ENCODE results near the gene TMBIM6. TPM values are rescaled to one million over a fixed set of nuclear protein-coding genes. Genes with fewer than 3 reads are reported as not detected.

The TMBIM6 gene
- total and polyA plus RNA-seq, 3 experiments from 2014 or later = 443 to 1,008 (median 449) TPM

DNA sequence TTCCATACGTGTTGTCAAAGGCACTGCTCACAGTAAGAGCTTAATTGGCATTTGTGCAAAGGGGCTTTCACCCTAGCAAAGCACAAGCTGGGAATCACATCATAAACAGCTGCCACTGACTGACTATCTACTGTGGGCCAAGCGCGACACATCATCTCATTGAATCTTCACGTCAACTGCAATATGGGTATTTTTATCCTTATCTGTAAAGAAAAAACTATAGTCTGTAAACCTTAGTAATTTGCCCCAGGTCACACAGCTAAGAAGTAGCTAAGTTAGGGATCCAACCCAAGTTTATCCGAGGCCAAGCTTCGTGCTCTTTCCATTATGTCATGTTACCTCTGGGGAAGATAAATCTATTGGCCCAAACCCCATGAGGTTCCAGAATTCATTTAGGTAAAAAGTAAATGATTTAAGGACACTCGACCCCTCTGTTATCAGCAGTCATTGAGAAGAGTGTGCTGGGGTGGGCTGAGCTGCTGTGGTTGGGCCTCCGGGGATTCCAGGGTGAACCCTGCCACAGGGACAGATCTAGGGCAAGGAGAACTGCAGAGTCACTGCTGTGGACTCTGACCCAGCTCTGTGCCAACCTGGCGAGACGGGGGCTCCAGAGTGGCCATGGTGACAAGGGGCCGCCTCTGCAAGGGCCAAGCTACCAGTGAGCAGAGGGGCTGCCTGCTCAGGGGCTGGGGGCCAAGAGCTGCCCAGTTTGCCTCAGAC lies 59.2 kb downstream of the TMBIM6 start:
- H3K9me3 ChIP-seq (ENCODE audit: low read length) = no peaks in the 10 kb centered on the region
- POLR2A ChIA-PET = no interaction called here
- DNase-seq = no peak
- H3K27ac Mint-ChIP-seq = peak overlapping the region in 1 of 8 donors; percentile 92
- CTCF ChIA-PET = interaction anchor here (1.2 to 1.6 kb wide), 2 partner anchors 38 to 59 kb away, joined by 3 to 4 read pairs; partner anchors contain the start of gene TMBIM6
- H3K4me1 Mint-ChIP-seq = no peaks in the 10 kb centered on the region
- no peaks in the 10 kb centered on the region for H3K4me1 ChIP-seq (ENCODE audit: insufficient read depth, low read length)
- H3K4me3 ChIP-seq (ENCODE audit: low read length) = no peak overlapping the region
- no peak overlapping the region for H3K27ac ChIP-seq (ENCODE audit: low read depth, low read length)
- no peaks in the 10 kb centered on the region for H3K27me3 ChIP-seq (ENCODE audit: insufficient read depth, low read length, poor library complexity, severe bottlenecking)
- H3K9me3 Mint-ChIP-seq = no peaks in the 10 kb centered on the region
- peaks cover 0 to 60% (median 5%) of the 10 kb centered on the region in 3 donors for H3K36me3 Mint-ChIP-seq
- H3K27me3 Mint-ChIP-seq = no peaks in the 10 kb centered on the region
- H3K36me3 ChIP-seq (ENCODE audit: insufficient read depth, low read length) = peaks cover 5% of the 10 kb centered on the region
- H3K4me3 Mint-ChIP-seq = no peak overlapping the region

DNA sequence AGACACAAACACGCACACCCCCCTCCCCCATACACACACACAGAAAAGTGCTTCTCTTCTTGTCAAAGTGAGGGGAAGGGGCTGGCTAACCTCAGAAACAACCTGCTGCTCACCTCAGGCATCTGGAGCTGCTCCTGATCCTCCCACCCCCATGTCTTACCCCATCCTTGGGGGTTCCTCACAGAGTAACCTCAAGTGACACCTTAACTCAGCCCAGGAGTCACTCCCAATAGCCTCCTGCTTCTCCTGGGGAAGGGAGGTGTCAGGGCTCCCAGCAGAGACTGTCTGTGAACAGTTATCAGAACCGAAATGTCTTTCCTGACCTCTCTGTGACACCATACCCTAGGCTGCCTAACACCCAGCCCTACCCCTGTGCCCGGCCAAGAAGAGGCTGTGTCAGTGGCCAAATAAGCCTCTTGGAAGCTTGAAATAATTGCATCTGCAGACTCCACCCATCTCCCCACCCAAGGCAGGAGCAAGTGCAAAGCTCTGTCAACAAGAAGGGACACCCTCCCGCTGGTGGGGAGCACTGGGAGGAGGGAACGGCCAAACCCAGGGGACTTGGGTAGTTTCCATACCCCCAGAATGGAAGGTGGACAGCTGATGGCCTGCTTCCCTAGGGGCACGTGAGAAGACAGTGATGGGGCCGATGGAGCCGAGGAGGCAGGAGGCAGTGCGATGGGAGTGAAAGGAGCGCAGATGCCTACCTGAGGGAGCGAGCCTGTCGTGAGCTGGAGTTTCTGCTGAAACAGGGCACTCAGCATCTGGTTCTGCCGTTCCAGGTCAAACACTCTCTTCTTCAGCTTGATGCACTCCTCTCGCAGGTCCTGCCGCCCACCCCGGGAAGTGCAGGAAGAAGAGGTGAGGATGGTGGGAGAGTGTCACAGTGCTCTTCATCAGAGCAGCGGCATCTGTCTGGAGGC lies 60.0 kb downstream of the TMBIM6 start:
- Mint-ChIP-seq H3K27me3 (no peaks in the 10 kb centered on the region), H3K4me3 (no peak overlapping the region), H3K27ac (peak overlapping the region in 1 of 8 donors; percentile 68), H3K4me1 (no peaks in the 10 kb centered on the region), H3K9me3 (no peaks in the 10 kb centered on the region), H3K36me3 (peaks cover 0 to 62% (median 5%) of the 10 kb centered on the region in 3 donors)
- Histone ChIP-seq H3K4me1 (ENCODE audit: insufficient read depth, low read length) (no peaks in the 10 kb centered on the region), H3K27ac (ENCODE audit: low read depth, low read length) (no peak overlapping the region), H3K27me3 (ENCODE audit: insufficient read depth, low read length, poor library complexity, severe bottlenecking) (no peaks in the 10 kb centered on the region), H3K4me3 (ENCODE audit: low read length) (no peak overlapping the region), H3K9me3 (ENCODE audit: low read length) (no peaks in the 10 kb centered on the region), H3K36me3 (ENCODE audit: insufficient read depth, low read length) (peaks cover 5% of the 10 kb centered on the region)
- ChIA-PET POLR2A (no interaction called here), CTCF (interaction anchor here (1.0 to 1.6 kb wide), 3 partner anchors 24 to 60 kb away, joined by 3 to 4 read pairs (median 4); partner anchors contain the start of gene TMBIM6)
- no peak for DNase-seq

DNA sequence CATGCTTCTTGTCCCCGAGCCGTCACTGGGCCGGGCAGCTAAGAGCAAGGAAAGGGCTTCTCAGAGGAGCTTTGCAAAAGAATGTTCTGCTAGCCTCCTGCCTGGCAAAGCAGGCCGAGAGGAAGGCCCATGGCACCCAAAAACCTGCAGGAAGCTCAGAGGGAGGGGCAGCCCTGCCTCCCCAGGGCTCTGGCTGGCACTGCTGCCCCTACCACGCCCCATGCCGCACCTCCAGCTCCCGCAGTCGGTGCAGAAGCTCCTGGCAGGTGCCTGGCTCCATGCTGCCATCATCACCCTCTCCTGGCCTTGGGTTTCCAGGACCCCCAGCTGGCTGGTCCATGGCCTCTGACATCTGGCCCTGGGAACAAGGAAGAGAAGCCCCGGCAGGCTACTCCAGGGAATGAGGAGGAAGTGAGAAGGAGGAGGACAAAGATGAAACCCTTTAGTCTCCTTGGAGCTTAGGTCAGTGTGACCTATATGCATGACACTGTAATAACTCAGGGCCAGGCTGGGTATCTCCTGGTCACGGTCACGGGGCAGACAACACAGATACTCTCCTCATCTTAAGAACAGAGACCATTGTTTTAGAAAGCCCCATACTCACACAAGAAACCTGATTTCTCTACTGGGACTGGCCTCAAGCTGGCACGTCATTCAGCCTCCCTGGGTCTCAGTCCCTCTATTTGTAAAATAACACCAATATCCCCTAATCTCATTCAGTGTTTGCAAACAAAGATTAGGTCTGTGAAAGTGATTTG lies 62.5 kb downstream of the TMBIM6 start:
- Mint-ChIP-seq H3K4me1 (no peaks in the 10 kb centered on the region), H3K9me3 (no peaks in the 10 kb centered on the region), H3K4me3 (no peak overlapping the region), H3K27ac (no peak overlapping the region), H3K27me3 (no peaks in the 10 kb centered on the region), H3K36me3 (peaks cover 0 to 54% (median 5%) of the 10 kb centered on the region in 3 donors)
- POLR2A ChIA-PET = no interaction called here
- no peak overlapping the region for H3K4me3 ChIP-seq (ENCODE audit: low read length)
- no peaks in the 10 kb centered on the region for H3K9me3 ChIP-seq (ENCODE audit: low read length)
- no peak overlapping the region for H3K27ac ChIP-seq (ENCODE audit: low read depth, low read length)
- CTCF ChIA-PET = interaction anchor here (1.6 to 2.0 kb wide), 2 partner anchors 26 to 35 kb away, joined by 4 to 6 read pairs; no protein-coding TSS in a partner anchor
- H3K27me3 ChIP-seq (ENCODE audit: insufficient read depth, low read length, poor library complexity, severe bottlenecking) = no peaks in the 10 kb centered on the region
- DNase-seq = no peak
- H3K36me3 ChIP-seq (ENCODE audit: insufficient read depth, low read length) = peaks cover 5% of the 10 kb centered on the region
- H3K4me1 ChIP-seq (ENCODE audit: insufficient read depth, low read length) = no peaks in the 10 kb centered on the region

DNA sequence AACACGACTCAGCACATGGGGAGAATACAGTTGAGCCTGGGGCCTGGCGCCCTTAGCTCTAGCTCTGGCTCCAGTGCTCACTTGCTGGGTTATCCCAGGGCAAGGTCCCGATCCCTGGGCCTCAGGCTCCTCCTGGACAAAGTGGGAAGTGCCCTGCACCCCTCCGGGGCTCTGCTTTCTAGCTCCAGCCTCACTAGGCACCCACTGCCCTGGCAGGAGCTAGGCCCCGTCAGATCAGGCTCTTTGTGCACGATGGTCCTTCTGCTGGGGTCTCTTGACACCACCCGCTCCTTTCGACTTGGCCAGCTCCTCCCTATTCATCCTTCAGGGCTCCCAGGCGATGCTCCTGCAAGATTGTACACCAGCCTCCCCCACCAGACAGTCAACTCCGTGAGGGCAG lies 63.5 kb downstream of the TMBIM6 start:
- Histone ChIP-seq H3K9me3 (ENCODE audit: low read length) (no peaks in the 10 kb centered on the region), H3K27me3 (ENCODE audit: insufficient read depth, low read length, poor library complexity, severe bottlenecking) (no peaks in the 10 kb centered on the region), H3K27ac (ENCODE audit: low read depth, low read length) (no peak overlapping the region), H3K36me3 (ENCODE audit: insufficient read depth, low read length) (peaks cover 5% of the 10 kb centered on the region), H3K4me3 (ENCODE audit: low read length) (no peak overlapping the region), H3K4me1 (ENCODE audit: insufficient read depth, low read length) (no peaks in the 10 kb centered on the region)
- no peak overlapping the region for H3K27ac Mint-ChIP-seq
- no peak for DNase-seq
- CTCF ChIA-PET = interaction anchor here (1.6 to 2.0 kb wide), 2 partner anchors 27 to 34 kb away, joined by 4 to 6 read pairs; no protein-coding TSS in a partner anchor
- H3K4me3 Mint-ChIP-seq = no peak overlapping the region
- H3K9me3 Mint-ChIP-seq = no peaks in the 10 kb centered on the region
- POLR2A ChIA-PET = no interaction called here
- no peaks in the 10 kb centered on the region for H3K27me3 Mint-ChIP-seq
- H3K4me1 Mint-ChIP-seq = no peaks in the 10 kb centered on the region
- H3K36me3 Mint-ChIP-seq = peaks cover 0 to 50% (median 5%) of the 10 kb centered on the region in 3 donors

DNA sequence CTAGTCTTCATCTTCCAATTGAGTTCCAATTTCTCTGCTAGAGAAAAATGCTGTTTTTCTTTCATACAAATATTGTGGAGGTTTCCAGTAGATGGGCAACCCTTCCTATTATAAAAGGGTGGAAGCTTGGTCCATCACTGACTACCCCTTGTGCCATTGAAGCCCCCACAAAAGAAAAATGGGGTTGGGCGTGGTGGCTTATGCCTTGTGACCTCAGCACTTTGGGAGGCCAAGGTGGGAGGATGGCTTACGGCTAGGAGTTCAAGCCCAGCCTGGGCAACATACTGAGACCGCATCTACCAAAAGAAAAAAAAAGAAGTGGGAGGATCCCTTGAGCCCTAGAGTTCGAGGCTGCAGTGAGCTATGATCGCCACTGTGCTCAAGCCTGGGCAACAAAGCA lies 64.1 kb downstream of the TMBIM6 start:
- no peak overlapping the region for H3K4me3 Mint-ChIP-seq
- Histone ChIP-seq H3K4me1 (ENCODE audit: insufficient read depth, low read length) (no peaks in the 10 kb centered on the region), H3K27me3 (ENCODE audit: insufficient read depth, low read length, poor library complexity, severe bottlenecking) (no peaks in the 10 kb centered on the region), H3K36me3 (ENCODE audit: insufficient read depth, low read length) (peaks cover 5% of the 10 kb centered on the region), H3K9me3 (ENCODE audit: low read length) (no peaks in the 10 kb centered on the region), H3K4me3 (ENCODE audit: low read length) (no peak overlapping the region), H3K27ac (ENCODE audit: low read depth, low read length) (no peak overlapping the region)
- no peak overlapping the region for H3K27ac Mint-ChIP-seq
- no peak for DNase-seq
- H3K27me3 Mint-ChIP-seq = no peaks in the 10 kb centered on the region
- POLR2A ChIA-PET = no interaction called here
- no peaks in the 10 kb centered on the region for H3K9me3 Mint-ChIP-seq
- no peaks in the 10 kb centered on the region for H3K4me1 Mint-ChIP-seq
- H3K36me3 Mint-ChIP-seq = peaks cover 0 to 46% (median 2%) of the 10 kb centered on the region in 3 donors
- CTCF ChIA-PET = interaction anchor here (1.6 to 2.0 kb wide), 2 partner anchors 28 to 34 kb away, joined by 4 to 6 read pairs; no protein-coding TSS in a partner anchor

DNA sequence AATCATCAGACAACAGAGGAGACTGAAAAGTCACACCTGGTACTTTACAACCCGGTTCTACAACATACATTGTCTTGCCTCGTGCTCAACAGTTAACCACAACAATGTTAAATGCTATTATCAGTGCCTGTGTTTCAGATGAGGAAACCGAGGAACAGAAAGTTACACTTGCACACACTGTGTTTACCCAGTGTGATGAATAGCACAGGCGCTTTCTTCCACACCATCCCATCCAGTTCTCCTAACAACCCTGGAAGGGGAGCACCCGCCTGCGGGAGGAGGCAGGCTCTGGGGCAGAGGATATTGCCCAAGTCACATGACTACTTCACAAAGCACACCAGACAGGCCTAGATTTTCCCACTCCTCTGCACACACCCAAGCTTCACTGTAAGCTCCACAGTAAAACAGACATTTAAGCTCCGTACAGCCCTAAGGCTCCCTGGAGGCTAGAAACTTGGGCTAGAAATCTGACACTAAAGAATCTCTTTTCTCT lies 65.0 kb downstream of the TMBIM6 start:
- no peaks in the 10 kb centered on the region for H3K27me3 Mint-ChIP-seq
- no peak overlapping the region for H3K4me3 Mint-ChIP-seq
- no peaks in the 10 kb centered on the region for H3K4me1 ChIP-seq (ENCODE audit: insufficient read depth, low read length)
- H3K27ac Mint-ChIP-seq = peak overlapping the region in 1 of 8 donors; percentile 43
- H3K4me1 Mint-ChIP-seq = no peaks in the 10 kb centered on the region
- no peaks in the 10 kb centered on the region for H3K9me3 ChIP-seq (ENCODE audit: low read length)
- H3K27me3 ChIP-seq (ENCODE audit: insufficient read depth, low read length, poor library complexity, severe bottlenecking) = no peaks in the 10 kb centered on the region
- ChIA-PET CTCF (no interaction called here), POLR2A (no interaction called here)
- DNase-seq = no peak
- no peak overlapping the region for H3K4me3 ChIP-seq (ENCODE audit: low read length)
- H3K36me3 ChIP-seq (ENCODE audit: insufficient read depth, low read length) = peaks cover under 1% of the 10 kb centered on the region
- no peak overlapping the region for H3K27ac ChIP-seq (ENCODE audit: low read depth, low read length)
- no peaks in the 10 kb centered on the region for H3K9me3 Mint-ChIP-seq
- peaks cover 0 to 37% (median 2%) of the 10 kb centered on the region in 3 donors for H3K36me3 Mint-ChIP-seq

DNA sequence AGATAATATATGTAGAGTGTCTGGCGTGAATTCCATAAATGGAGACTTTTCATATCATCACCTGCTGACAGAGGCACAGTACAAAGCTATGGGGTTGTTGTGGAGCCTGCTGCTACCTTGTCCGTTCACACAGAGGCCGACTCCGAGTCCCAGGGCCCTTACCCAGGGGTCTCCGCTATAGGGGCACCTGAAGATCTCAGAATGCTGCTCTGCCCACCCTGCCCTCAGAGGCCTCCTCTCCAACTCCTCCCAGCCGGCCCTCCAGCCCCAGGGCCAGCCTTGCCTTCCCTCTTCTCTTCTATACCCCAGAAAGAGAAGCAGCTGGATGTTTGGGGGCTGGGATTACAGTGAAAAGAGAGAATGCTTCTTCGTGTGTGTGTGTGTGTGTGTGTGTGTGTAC lies 65.5 kb downstream of the TMBIM6 start:
- POLR2A ChIA-PET = no interaction called here
- H3K36me3 Mint-ChIP-seq = peaks cover 0 to 32% (median 0%) of the 10 kb centered on the region in 3 donors

More for the DNA sequence above, 65.5 kb downstream of the TMBIM6 start:
- Histone ChIP-seq H3K4me3 (ENCODE audit: low read length) (no peak overlapping the region), H3K27ac (ENCODE audit: low read depth, low read length) (no peak overlapping the region), H3K9me3 (ENCODE audit: low read length) (no peaks in the 10 kb centered on the region), H3K36me3 (ENCODE audit: insufficient read depth, low read length) (no peaks in the 10 kb centered on the region), H3K27me3 (ENCODE audit: insufficient read depth, low read length, poor library complexity, severe bottlenecking) (no peaks in the 10 kb centered on the region), H3K4me1 (ENCODE audit: insufficient read depth, low read length) (no peaks in the 10 kb centered on the region)
- Mint-ChIP-seq H3K9me3 (no peaks in the 10 kb centered on the region), H3K27me3 (no peaks in the 10 kb centered on the region), H3K4me3 (no peak overlapping the region), H3K4me1 (peaks cover 0 to 2% (median 0%) of the 10 kb centered on the region in 3 donors), H3K27ac (peak overlapping the region in 1 of 8 donors; percentile 57)
- no peak for DNase-seq
- CTCF ChIA-PET = no interaction called here
